OCI-LY3 (cell line): Measurements from ENCODE around the gene DUSP7.

Experiments
- H2AFZ ChIP-seq: fragments of 200-600, 300-600 bp; shearing (Covaris generic); 2 replicates; pipeline ENCODE4 v1.6.0; 2014; ENCODE audit warnings: antibody characterized with exemption, low read depth, low read length
- H3K27ac ChIP-seq: fragments of 200-600, 300-600 bp; sonication (generic); 2 replicates; pipeline ENCODE4 v1.5.1; 2014; ENCODE audit warnings: mild to moderate bottlenecking, low read length, moderate library complexity, mixed read lengths
- H3K27me3 ChIP-seq: fragments of 200-600, 300-600 bp; sonication (generic); 2 replicates; pipeline ENCODE4 v1.6.1; 2014; ENCODE audit warnings: low read depth, low read length, mixed read lengths
- H3K36me3 ChIP-seq: fragments of 200-600, 300-600 bp; sonication (generic); replicated peaks from 2 replicates; pipeline ENCODE3; 2014; ENCODE audit warnings: low read depth, low read length, mixed read lengths
- H3K4me1 ChIP-seq: fragments of 300-600, 200-600 bp; sonication (generic); 2 replicates; pipeline ENCODE4 v1.6.1; 2014; ENCODE audit warnings: low read length, mixed read lengths
- H3K4me2 ChIP-seq: fragments of 200-600, 300-600 bp; sonication (generic); 2 replicates; pipeline ENCODE4 v1.6.1; 2014; ENCODE audit warnings: low read length, mixed read lengths
- H3K4me3 ChIP-seq: fragments of 300-600, 200-600 bp; sonication (generic); 2 replicates; pipeline ENCODE4 v1.5.1; 2014; ENCODE audit warnings: antibody characterized with exemption, mild to moderate bottlenecking, low read length, moderate library complexity
- H3K79me2 ChIP-seq: fragments of 300-600, 200-600 bp; shearing (Covaris generic); 2 replicates; pipeline ENCODE4 v1.6.1; 2014; ENCODE audit warnings: mild to moderate bottlenecking, low read length, mixed read lengths
- H3K9ac ChIP-seq: fragments of 300-600, 200-600 bp; shearing (Covaris generic); 2 replicates; pipeline ENCODE4 v1.6.0; 2014; ENCODE audit warnings: mild to moderate bottlenecking, low read length, moderate library complexity
- H3K9me3 ChIP-seq: fragments of 200-600, 300-600 bp; shearing (Covaris generic); 2 replicates; pipeline ENCODE4 v1.6.1; 2014; ENCODE audit warnings: low read length, mixed read lengths; ENCODE audit not compliant: insufficient read depth
- H4K20me1 ChIP-seq: fragments of 200-600, 300-600 bp; sonication (generic); 2 replicates; pipeline ENCODE4 v1.6.1; 2016; ENCODE audit warnings: low read length, mixed read lengths; ENCODE audit not compliant: insufficient read depth
- EZH2phosphoT487 ChIP-seq: fragments of 200-600 bp; shearing (Covaris generic); IDR thresholded peaks from 2 replicates; pipeline ENCODE4 v1.6.1; 2018; ENCODE audit warnings: antibody characterized with exemption, mixed run types, low read depth
- TF ChIP-seq, protein P1 (sequence below): fragments of 200-600, 300-600 bp; sonication (generic); IDR thresholded peaks from 2 replicates; pipeline ENCODE4 v1.5.1; 2014; ENCODE audit warnings: antibody characterized with exemption, low read length, low read depth

The DUSP7 gene

DNA sequence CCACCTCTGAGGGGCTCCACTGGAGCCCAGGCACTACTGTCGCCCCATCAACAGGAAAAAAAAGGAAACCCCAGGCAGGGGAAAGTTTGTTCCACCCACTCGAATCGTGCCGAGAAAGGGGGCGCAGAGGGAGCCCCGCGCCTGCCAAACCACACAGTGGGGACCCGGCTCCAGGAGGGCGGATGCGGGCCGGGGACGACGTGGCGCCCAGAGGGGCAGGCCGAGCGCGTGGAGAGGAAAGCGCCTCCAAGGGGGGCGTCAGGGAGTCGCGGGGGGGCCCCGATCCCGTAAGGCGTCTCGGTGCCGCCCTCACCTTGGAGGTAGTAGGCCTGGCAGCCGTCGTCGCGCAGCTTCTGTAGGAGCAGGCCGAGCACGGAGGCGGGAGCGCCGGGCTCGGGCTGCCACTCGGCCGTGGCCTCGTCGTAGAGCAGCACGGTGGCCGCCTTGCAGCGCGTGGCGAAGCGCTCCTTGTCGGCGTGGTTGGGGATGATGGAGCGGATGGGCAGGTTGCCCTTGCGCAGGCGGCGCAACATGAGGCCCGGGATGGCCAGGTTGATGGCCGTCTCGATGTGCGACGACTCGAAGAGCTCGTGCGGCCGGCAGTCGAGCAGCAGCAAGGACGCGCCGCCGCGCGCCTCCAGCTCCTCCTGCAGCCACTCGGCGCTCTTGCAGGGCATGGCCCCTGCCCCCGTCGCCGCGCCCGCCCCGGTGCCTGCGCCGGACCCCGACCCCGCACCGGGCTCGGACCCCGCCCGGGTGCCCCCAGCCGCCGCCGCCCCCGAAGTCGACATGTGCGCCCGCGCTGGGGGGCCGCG lies 627 bp downstream of the DUSP7 start:
- Histone ChIP-seq H3K4me3 (peak overlapping the region; percentile 82), H3K27ac (no peak overlapping the region), H3K9me3 (no peaks in the 10 kb centered on the region), H3K36me3 (peaks cover 17% of the 10 kb centered on the region), H3K4me1 (peaks cover 21% of the 10 kb centered on the region), H3K4me2 (peak overlapping the region; percentile 93), H3K27me3 (no peaks in the 10 kb centered on the region), H3K79me2 (peaks cover 8% of the 10 kb centered on the region; the same call in 1 of the 2 replicates), H2AFZ (peak overlapping the region; percentile 1; the same call in 1 of the 2 replicates), H4K20me1 (no peaks in the 10 kb centered on the region; the same call in 1 of the 2 replicates), H3K9ac (peak overlapping the region; percentile 69)
- TF ChIP-seq, protein P1, sequence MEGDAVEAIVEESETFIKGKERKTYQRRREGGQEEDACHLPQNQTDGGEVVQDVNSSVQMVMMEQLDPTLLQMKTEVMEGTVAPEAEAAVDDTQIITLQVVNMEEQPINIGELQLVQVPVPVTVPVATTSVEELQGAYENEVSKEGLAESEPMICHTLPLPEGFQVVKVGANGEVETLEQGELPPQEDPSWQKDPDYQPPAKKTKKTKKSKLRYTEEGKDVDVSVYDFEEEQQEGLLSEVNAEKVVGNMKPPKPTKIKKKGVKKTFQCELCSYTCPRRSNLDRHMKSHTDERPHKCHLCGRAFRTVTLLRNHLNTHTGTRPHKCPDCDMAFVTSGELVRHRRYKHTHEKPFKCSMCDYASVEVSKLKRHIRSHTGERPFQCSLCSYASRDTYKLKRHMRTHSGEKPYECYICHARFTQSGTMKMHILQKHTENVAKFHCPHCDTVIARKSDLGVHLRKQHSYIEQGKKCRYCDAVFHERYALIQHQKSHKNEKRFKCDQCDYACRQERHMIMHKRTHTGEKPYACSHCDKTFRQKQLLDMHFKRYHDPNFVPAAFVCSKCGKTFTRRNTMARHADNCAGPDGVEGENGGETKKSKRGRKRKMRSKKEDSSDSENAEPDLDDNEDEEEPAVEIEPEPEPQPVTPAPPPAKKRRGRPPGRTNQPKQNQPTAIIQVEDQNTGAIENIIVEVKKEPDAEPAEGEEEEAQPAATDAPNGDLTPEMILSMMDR = 0 out of 2 replicates have a peak, but pooled peaks have one; percentile 4
- no peak for TF ChIP-seq EZH2phosphoT487

DNA sequence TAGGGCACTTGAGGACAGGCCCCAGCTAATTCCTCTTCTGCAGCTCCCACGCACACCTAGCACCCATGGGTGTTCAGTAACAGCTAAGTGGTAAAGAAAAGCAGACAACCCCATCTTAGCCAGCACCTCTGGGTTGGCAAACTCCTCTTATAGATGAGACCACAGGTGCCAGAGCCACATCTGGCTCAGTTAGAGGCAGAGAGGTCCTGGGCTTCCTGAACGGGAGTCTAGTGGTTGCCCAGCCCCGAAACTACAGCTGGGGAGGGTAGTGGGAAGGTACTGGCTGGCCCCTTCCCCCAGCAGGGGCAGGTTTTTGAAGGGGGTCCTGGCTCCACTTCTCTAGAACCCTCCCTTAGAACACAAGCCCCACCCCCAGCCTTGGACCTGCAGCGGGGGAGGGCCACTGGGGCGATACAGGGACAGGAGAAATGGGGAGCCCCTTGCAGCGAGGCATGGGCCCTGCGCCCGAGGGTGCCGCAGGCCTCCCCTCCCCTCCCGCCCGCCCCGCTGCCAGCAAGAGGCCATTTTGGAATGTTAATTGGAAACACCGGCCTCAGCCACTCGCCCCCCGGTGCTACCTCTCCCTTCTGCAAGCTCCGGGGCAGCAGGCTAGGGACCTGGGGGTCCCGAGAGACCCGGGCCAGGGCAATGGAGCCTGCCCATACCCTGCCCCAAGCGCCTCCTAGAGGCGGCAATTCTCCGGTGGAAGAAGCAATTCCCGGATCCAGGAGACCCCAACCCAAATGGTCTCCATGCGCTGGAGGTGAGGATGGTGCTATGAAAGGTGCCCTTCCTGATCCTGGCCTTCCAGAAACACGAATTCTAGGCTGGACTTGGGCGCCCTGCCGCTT lies 1.5 kb downstream of the DUSP7 start:
- Histone ChIP-seq H4K20me1 (no peaks in the 10 kb centered on the region; the same call in 1 of the 2 replicates), H3K36me3 (peaks cover 26% of the 10 kb centered on the region), H3K4me3 (peak overlapping the region; percentile 82), H2AFZ (peak overlapping the region; percentile 1; the same call in 1 of the 2 replicates), H3K9ac (peak overlapping the region; percentile 69), H3K9me3 (no peaks in the 10 kb centered on the region), H3K4me1 (peaks cover 19% of the 10 kb centered on the region), H3K4me2 (peak overlapping the region; percentile 93), H3K79me2 (peaks cover 8% of the 10 kb centered on the region; the same call in 1 of the 2 replicates), H3K27ac (no peak overlapping the region), H3K27me3 (no peaks in the 10 kb centered on the region)
- TF ChIP-seq, protein P1 = peak; percentile 59
- no peak for TF ChIP-seq EZH2phosphoT487

DNA sequence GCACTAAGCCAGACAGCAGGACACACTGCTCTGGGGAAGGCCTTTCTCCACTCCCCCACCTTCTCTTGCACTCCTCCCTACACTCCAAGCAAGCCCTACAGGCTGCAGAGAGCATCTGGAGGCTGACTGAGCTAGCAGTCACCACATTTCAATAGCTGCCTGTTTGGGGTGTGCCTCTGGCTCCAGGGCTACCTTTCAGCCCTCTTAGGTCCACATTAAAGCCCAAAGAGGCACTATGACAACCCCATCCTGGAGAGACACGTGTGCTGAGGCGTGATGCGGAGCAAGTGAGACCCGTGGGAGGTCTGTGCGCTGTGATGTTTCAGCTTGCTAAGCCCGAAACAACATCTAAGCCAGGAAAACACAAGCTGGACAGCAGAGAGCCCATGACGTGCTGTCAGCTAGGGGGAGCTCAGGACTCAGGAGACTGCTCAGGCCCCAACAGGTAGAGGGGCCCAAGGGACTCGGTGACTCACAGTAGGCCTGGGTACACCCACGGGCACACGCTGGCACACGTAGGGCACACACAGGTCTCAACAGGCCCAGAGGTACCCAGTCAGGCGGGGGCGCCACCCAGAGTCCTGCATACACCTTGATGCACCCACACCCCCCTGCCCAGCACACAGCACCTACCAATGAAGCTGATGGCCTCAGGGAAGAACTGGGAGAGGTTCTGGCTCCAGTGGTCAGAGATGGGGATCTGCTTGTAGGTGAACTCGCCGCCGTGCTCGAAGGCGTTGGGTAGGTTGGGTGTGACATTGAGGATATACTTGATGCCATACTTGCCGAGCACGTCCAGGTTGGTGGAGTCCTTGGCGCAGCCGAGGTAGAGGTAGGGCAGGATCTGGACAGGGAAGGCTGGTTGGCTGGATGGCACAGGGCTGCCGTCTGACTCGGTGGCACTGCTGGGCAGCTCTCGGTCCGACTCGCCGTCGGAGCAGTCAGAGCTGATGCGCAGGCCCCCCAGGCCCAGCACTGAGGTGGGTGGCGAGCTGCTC lies 2.8 kb downstream of the DUSP7 start:
- no peak overlapping the region for H3K4me2 ChIP-seq
- no peak overlapping the region for H2AFZ ChIP-seq
- no peaks in the 10 kb centered on the region for H3K9me3 ChIP-seq
- peaks cover 27% of the 10 kb centered on the region for H3K36me3 ChIP-seq
- peaks cover 8% of the 10 kb centered on the region; the same call in 1 of the 2 replicates for H3K79me2 ChIP-seq
- H3K4me1 ChIP-seq = peaks cover 19% of the 10 kb centered on the region
- H3K4me3 ChIP-seq = no peak overlapping the region
- TF ChIP-seq, protein P1 = peak; percentile 60
- no peak for TF ChIP-seq EZH2phosphoT487
- no peaks in the 10 kb centered on the region; the same call in 1 of the 2 replicates for H4K20me1 ChIP-seq
- H3K27me3 ChIP-seq = no peaks in the 10 kb centered on the region
- H3K27ac ChIP-seq = no peak overlapping the region
- H3K9ac ChIP-seq = no peak overlapping the region
